Posterior cingulate gyrus (tissue), 11 donors: Measurements from ENCODE around the gene SECTM1.

Experiments used
- DNase-seq, 10 donors: peaks; one replicate each; pipeline versions ENCODE4 v3.0.0 to v3.0.0-alpha.2; 2020 to 2021; ENCODE audit warnings: mixed read lengths in 3 of 10
- intact Hi-C: fragments of 100-400 bp; cut with DNase I; formaldehyde crosslinking; loops from one replicate; pipeline ENCODE4 v1.15.1; 2023

The SECTM1 gene

DNA sequence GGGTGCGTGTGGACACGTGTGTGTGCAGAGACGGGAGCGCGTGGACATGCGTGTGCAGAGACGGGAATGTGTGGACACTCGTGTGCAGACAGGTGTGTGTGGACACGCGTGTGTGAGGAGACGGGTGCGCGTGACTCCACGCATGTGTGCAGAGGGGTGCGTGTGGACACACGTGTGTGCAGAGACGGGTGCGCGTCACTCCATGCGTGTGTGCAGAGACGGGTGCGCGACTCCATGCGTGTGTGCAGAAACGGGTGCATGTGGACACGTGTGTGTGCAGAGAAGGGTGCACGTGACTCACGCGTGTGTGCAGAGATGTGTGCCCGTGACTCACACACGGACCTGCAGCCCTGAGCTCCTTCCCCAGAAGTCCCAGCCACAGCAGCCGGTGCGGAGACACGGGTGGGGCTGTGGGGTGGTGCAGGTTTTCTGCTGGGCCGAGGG is 13.9 kb downstream of the SECTM1 start:
- no peak for DNase-seq
- intact Hi-C loops = loop anchor here (5.0 kb wide), 1 partner anchor 82 kb away; no protein-coding TSS in a partner anchor

DNA sequence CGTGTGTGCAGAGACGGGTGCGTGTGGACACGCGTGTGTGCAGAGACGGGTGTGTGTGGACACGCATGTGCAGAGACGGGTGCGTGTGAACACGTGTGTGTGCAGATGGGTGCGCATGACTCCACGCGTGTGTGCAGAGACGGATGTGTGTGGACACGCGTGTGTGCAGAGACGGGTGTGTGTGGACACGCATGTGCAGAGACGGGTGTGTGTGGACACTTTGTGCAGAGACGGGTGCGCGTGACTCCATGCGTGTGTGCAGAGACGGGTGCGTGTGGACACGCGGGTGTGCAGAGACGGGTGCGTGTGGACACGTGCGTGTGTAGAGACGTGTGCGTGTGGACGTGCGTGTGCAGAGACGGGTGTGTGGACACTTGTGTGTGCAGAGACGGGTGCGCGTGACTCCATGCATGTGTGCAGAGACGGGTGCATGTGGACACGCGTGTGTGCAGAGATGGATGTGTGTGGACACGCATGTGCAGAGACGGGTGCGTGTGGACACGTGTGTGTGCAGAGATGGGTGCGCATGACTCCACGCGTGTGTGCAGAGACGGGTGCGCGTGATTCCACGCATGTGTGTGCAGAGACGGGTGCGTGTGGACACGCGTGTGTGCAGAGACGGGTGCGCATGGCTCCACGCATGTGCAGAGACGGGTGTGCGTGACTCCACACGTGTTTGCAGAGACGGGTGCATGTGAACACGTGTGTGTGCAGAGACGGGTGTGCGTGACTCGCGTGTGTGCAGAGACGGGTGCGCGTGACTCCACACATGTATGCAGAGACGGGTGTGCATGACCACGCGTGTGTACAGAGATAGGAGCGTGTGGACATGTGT is 14.6 kb downstream of the SECTM1 start:
- intact Hi-C loops = no loop called here
- no peak for DNase-seq

DNA sequence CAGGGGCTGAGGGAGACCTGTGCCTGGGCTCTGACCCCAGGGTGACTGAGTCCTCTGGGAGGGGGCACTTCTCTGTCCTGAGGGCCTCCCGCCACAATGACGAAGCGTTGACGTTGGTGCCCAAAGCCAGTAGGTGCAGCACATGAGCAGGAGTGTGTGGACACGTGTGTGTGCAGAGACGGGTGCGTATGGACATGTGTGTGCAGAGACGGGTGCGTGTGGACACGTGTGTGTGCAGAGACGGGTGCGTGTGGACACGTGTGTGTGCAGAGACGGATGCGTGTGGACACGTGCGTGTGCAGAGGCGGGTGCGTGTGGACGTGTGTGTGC is 15.4 kb downstream of the SECTM1 start:
- DNase-seq = no peak
- intact Hi-C loops = no loop called here

DNA sequence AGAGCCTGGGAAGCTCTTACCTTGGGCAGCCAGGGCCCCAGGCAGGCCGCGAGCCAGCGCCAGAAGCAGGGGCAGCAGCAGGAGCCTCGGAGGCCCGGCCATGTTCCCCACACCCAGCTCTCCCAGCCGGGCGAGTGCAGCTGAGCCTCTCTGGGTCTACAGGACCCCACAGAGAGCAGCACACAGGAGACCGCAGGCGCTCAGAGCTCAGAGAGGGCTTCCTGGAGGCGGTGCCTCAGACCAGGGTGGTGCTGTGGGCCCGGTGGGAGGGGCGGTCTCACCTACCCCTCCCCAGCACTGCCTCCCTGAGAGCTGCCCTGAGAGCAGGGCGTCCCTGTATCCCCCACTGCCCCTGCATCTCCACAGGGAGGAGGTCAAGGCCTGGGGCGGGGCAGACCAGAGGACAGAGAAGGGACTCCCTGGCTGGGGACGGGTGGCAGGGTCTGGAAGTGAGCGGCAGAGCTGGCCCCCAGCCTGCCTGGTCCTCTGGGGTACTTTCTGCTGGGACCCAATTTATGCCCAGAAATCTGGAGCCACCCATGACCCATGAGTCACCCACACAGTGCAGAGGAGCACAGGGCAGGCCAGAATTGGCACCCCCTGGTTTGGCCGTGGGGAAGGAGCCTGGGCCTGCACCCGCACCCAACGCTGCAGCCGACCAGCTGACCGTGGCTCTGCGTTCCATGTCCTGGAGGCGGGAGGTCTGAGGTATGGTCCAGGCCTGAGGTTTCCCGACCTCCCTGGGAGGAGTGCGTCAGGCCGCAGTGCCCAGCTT is 16.0 kb downstream of the SECTM1 start, which contains the start of gene CD7:
Gene CD7 (minus strand): TSS at position 215 of the 775 bp plus-strand sequence. CDS start 113 bp downstream, at position 102.
- DNase-seq = no peak
- intact Hi-C loops = no loop called here

DNA sequence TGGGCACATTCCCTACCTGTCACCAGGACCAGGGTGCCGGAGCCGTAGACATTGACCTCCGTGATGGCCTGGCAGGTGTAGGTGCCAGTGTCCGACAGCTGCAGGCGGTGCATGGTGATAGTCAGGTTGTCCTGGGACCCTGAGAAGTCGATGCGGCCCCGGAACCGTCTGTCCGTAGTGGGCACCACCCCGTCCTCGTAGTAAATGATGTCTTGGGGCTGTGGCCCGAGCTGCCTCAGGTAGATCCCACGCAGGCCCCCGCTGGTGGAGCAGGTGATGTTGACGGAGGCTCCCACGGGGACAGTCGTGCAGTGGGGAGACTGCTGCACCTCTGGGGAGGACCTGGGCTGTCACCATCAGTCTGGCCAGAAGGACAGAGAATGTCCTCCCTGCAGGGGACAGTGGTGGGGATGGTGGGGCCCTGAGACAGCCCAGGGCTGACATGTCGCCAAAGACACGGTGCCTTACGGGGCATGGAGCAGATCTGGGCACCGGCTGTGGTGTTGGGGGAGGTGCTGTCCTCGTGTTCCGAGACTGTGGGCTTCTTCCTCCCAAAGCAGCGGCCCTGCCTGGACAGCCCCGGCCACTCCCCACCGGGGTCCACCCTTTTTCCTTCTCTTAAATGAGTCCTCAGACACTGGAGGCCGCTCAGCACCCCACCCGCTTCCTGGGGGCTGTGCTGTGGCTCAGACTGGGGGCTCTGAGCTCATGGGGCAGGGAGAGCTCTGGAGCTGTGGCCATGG is 16.7 kb downstream of the SECTM1 start:
- intact Hi-C loops = no loop called here
- no peak for DNase-seq

DNA sequence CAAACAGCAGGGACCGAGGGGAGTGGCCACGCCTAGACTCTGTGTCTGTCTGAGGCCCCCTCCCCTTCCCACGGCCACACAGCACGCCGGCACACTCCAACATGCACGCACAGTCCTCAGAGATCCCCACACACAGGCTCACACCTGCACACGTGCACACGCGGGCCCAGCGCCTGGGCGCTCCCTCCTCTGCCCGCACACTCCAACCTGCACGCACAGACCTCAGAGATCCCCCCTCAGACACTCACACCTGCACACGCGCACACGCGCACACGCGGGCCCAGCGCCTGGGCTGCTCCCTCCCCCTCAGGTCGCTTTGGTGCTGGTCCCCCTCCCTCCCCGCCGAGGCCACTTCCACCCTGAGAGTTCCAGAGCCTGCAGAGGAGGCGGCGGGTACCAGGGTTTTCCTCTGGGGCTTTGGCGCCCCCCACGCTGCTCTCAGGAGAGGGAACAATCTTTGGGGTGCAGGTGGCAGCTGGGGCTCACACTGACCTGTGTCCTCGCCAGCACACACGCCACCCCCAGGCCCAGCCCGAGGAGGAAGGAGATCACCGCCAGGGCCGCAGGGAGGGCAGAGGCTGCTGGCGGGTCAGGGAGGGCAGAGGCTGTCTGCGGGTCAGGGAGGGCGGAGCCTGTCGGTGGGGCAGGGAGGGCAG is 17.7 kb downstream of the SECTM1 start:
- DNase-seq = no peak
- intact Hi-C loops = no loop called here

DNA sequence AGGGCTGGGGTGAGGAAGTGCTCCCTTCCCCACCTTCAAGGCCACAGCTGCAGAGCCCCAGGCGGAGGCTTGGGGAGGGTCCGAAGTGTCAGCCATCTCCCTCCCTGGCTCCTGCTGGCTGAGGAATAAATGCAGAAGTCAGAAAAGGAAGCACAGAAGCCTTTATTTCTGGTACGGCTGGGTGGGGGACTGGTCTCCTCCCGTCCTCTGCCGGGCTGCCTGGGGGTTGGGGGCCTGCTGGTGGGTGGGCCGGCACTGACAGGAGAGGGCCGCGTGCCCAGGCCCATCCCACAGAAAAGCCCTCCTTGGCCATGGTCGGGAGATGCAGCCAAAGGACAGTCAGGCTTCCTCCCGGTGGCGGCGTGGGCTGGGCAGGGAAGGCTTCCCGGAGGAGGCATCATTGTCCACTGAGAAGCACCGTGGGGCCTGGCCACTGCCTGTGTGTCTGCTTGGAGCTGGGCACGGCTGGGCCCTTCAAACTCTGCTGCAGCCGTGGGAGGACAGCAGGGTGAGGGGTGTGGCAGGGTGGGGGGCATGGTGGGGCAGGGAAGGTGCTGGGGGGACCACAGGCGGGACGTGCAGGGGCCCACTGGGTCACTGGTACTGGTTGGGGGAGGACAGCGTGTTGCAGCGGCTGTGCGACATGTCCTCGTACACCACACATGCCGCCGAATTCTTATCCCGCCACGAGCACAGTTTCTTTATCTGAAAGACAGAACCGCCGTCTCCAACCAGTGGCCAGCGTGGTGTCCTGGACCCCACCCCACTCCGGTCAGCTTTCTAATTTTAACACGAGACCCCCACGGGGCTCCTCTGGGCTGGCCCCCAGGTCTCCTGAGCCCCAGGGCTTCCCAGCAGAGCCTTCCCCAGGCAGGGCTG is 18.6 kb downstream of the SECTM1 start:
- intact Hi-C loops = no loop called here
- DNase-seq = no peak

DNA sequence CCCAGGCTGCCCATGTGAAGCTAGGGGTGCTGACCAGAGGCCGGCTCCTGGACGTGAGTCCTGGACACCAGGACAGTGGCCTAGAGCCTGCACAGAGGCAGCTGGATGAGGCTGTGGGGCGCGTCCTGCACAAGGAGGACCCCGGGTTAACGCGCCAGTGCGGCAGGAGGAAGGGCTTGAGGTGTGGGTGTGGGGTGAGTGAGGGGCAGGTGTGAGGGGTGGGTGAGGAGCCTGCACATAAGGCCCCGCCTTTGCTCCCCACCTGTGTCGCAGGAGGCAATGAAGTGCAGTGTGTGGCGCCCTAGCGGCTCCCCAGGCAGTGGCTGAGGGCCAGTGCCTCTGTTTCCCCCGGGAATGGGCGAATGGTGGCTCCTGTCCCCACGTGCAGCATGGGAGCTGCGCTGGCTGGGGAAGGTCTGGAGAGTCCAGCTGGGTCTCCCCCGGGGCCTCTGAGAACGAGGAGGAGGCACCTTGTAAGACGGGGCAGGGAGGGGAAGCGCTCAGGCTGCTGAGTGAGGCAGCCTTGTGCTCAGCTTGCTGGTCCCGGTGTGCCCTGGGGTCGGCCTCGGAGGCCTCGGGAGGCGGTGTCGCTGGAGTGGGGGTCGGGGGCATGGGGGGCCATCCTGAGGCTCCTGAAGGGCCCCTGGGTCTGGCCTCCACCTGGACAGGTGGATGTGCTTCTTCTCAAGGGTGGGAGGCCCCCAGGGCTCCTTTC is 19.4 kb downstream of the SECTM1 start:
- no peak for DNase-seq
- intact Hi-C loops = no loop called here

DNA sequence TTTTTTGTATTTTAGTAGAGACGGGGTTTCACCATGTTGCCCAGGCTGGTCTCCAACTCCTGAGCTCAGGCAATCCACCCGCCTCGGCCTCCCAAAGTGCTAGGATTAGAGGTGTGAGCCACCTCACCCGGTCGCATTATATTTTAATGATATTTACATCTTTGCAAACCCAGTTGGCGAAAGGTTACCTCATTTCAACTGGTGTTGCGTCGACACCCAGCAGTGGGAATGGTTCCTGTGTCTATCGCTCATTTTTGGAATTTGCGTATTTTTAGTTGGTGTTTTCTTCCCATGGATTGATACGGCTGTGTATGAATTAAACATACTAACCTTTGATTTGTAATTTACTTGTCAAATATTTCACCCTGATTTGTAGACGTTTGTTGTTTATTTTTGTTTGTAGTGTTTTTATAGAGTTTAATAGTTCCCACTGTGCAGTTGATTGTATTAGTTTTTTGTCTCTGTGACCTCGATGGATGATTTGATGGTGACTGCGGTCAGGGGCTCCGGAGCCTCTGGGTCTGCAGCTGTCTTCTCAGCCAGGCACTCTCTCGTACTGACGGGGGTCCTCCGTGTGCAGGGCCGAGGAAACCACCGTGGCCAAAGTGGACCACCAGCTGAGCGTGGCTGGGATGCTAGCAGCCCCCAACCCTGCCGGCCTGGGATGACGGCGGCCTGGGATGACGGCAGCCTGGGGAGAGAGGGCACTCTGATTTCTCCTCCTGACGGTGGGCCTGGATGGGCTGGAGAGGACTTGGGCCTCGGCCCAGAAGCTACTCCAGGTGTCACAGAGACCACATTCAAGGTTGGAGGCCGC is 20.2 kb downstream of the SECTM1 start:
- intact Hi-C loops = no loop called here
- no peak for DNase-seq

DNA sequence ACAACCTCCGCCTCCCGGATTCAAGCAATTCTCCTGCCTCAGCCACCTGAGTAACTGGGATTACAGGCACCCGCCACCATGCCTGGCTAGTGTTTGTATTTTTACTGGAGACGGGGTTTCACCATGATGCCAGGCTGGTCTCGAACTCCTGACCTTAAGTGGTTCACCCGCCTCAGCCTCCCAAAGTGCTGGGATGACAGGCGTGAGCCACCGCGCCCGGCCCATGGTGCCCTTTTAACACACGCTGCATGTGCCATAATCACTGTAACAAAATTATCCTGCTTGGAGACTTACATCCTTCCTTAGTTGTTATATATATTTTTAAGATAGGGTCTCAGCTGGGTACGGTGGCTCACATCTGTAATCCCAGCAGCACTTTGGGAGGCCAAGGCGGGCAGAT is 21.6 kb downstream of the SECTM1 start:
- DNase-seq = no peak
- intact Hi-C loops = no loop called here

DNA sequence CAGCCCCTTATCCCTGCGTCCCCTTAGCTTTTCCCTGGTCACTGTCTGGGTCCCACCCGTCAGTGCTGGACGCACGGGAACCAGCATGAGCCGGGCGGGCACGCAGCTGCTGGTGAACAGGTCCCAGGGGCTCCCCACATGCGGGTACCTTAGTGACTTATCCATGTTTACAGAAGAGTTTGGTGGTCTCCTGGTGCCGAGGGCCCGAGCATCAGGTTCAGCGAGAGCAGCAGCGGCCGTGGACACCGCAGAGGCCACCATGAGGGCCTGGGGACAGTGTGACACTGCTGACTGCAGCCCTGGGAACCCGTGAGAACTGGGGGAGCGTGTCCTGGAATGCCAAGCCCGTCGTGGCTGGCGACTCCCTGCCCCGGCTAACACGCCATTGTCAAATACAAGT is 22.7 kb downstream of the SECTM1 start:
- DNase-seq = no peak
- intact Hi-C loops = no loop called here

DNA sequence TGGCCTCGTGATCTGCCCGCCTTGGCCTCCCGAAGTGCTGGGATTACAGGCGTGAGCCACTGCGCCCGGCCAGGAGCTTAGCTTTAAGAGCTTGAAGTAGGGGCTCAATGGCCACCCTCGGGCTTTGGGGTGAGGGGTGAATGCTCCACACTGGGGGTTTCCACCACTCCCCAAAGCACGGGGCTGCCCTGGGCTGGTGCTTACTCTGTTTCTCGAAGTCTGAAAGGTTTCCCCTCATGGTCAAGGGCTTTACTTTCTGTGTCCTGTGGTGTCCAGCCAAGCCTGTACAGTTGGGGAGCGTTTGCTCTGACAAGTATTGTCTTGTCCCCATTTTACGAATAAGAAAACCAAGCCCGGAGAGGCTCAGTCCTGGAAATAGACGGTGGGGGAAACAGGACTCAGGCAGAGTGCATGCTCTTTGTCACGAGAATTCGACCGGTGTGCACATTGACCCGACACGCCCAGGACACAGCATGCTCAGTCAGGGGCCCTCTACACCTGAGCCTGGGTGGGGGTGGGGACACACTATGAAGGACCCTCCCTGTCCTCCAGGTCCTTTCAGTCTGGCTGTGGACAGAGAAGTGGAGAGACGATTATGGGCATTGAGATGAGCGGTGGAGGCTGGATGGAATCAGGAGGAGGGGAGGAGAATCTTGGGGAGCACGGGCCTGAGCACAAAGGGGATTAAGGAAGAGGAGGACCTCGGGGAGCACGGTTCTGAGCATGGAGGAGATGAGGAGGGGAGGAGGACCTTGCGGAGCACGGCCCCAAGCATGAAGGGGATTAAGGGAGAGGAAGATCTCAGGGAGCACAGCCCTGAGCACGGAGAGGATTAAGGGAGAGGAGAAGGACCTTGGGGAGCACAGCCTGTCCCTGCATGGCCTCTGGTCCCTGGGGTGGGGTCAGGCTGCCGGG is 23.7 kb downstream of the SECTM1 start:
- no peak for DNase-seq
- intact Hi-C loops = no loop called here

DNA sequence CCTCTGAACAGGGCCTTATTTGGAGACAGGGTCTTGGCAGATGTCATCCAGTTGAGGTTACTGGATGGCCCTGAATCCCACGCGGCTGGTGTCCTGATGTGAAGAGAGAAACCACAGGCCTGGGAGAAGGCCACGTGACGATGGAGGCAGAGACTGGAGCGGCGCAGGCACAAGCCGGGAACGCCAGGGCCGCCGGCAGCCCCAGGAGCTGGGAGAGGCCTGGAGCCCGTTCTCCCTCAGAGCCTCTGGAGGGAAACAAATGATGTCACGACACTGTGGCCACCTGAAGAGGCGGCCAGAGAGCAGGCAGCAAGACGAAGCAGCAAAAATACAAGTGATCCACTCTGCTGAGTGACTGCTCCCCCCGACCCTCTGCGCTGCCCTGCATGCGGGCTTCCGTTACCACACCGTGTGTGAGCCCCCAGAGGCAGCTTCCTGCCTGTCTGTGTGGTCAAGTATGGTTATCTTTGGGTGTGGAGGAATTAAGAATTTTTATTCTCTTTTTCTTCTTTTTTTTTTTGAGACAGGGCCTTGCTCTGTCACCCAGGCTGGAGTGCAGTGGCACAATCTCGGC is 27.8 kb downstream of the SECTM1 start:
- DNase-seq = no peak
- intact Hi-C loops = no loop called here

DNA sequence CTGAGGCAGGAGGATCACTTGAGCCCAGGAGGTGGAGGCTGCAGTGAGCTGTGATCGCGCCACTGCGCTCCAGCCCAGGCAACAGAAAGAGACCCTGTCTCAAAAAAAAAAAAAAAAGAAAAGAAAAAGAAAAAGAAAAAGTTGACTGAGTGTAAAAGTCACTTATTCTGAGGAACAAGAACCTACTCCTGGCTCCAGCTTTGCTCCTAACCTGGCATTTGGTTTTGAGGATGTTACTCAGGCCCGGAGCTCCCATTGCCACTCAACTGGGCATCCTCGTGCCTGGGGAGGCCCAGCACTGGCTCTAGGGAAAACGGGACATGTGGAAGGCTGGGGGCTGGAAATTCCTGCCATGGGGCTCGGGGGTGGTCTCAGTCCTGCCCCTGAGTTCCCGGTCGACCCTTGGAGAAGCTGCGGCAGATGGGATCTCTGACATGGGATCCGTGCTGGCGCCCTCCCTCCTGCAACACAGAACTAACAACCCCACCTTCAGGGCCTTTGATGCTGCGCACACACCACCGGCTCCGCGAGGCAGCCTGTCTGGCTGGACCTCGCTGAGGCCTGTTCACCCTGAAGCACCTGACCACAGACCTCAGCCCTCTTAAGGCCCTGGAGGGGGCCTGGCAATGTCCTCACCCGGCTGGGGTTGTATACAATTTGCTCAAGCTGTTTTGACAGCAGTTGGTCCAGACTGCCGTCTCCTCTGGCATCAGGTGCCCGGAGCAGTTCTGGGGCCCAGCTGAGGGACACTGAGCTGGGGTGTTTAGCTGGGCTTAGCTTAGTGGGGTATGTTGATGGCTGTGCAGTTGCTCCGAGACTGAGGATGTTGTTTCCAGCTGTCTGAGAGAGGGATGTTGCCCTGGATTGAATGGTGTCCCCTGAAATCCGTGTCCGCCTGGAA is 28.5 kb downstream of the SECTM1 start:
- no peak for DNase-seq
- intact Hi-C loops = no loop called here

DNA sequence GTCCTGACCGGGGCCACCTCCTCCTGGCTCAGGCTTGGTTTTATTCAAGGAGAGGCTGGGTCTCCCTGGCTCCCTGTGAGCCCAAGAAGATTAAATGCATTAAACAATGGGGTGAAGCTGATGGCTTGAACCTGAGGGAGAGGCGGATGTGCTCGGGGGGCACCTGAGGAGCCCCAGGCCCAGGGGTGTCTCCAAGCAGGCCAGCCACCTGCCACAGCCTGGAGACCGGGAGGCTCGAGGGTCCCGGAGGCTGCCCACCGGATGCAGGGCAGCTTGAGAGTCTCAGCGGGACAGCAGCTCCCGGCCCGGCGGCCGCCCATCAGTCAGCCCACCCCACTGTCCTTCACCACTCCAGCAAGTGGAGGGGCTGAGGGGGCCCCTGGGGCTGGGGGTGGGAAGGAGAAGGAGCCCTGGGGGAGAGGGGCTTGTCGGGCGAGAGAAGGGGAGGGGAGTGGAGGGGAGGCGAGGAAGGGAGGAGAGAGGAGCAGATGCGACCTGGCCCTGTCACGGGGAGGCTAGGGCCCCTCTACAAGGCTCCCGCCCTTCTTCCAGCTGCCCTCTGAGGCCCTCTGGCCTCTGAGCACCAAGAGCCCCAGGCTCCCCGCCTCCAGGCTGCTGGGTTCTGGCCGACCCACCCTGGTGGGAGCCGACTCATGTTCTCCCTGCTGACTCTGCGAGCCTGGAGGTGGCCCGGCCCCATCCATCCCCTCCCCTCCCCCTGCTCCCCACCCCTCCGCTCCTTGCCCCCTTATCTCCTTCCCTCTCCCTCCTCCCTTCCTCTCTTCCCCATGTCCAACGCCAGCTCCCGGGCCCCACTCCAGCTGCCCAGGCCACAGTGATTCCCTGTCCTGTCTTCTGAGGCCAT is 29.4 kb downstream of the SECTM1 start:
- DNase-seq = no peak

More for the DNA sequence above, 29.4 kb downstream of the SECTM1 start:
- intact Hi-C loops = no loop called here
